Measurements from ENCODE around the gene APBB2. TPM values are rescaled to one million over a fixed set of nuclear protein-coding genes. Genes with fewer than 3 reads are reported as not detected.
A peak's percentile ranks its signal among the peaks of the same experiment; 100 is the strongest.

The APBB2 gene
- 100 to 1,000 TPM in 2 of 4 donors, 10 to 100 TPM in 2; 32.4 to 133 (median 92.1) TPM for total RNA-seq

- intact Hi-C loops (cut with DNase I; ENCODE audit: low total_unique reads): loop anchor here (5.0 kb wide), 2 partner anchors 237 to 287 kb away; no protein-coding TSS in a partner anchor
- no peaks in the 10 kb centered on the region for H3K27me3 ChIP-seq
- no peaks in the 10 kb centered on the region for H3K9me3 ChIP-seq
Observed at GRCh38 chr4:41214136-41214824, at the start of gene APBB2. TSS of gene APBB2 (minus strand) at chr4:41214542. CDS start at chr4:41033254, 181,288 bp downstream.

GRCh38 chr4:41262198-41262597 lies 47.9 kb upstream of the APBB2 start:
- H3K4me3 ChIP-seq: no peak overlapping the region
- H3K4me1 ChIP-seq: peaks cover 0 to 8% of the 10 kb centered on the region in 2 donors

More at GRCh38 chr4:41214136-41214824, at the start of gene APBB2:
- TF ChIP-seq CTCF (IDR thresholded peaks at IDR 0.05): peak; percentile 54 to 97 (median 84)
- TF ChIP-seq POLR2A (IDR thresholded peaks at IDR 0.05): peak; percentile 88 to 89
- Histone ChIP-seq H3K27ac (peak within 1 kb of the TSS; percentile 82 to 87), H3K4me3 (peak within 1 kb of the TSS; percentile 71 to 74), H3K4me1 (no peaks in the 10 kb centered on the region), H3K36me3 (no peaks in the 10 kb centered on the region)
- DNase-seq: peak; percentile 95

GRCh38 chr4:41260116-41260733 lies 45.9 kb upstream of the APBB2 start:
- H3K27ac ChIP-seq: no peak overlapping the region
- intact Hi-C loops (cut with DNase I; ENCODE audit: low total_unique reads): no loop called here
- TF ChIP-seq POLR2A (IDR thresholded peaks at IDR 0.05) (no peak), CTCF (IDR thresholded peaks at IDR 0.05) (no peak)
- no peaks in the 10 kb centered on the region for H3K9me3 ChIP-seq
- no peak overlapping the region for H3K4me3 ChIP-seq
- peaks cover 0 to 6% of the 10 kb centered on the region in 2 donors for H3K27me3 ChIP-seq
- no peak for DNase-seq
- peaks cover 0 to 9% of the 10 kb centered on the region in 2 donors for H3K4me1 ChIP-seq
- H3K36me3 ChIP-seq: no peaks in the 10 kb centered on the region

More at GRCh38 chr4:41262198-41262597, 47.9 kb upstream of the APBB2 start:
- H3K36me3 ChIP-seq: no peaks in the 10 kb centered on the region
- intact Hi-C loops (cut with DNase I; ENCODE audit: low total_unique reads): no loop called here
- no peak for DNase-seq
- H3K9me3 ChIP-seq: no peaks in the 10 kb centered on the region
- no peak overlapping the region for H3K27ac ChIP-seq
- H3K27me3 ChIP-seq: peaks cover 0 to 3% of the 10 kb centered on the region in 2 donors
- TF ChIP-seq CTCF (IDR thresholded peaks at IDR 0.05) (no peak), POLR2A (IDR thresholded peaks at IDR 0.05) (no peak)

GRCh38 chr4:41258783-41259182 lies 44.4 kb upstream of the APBB2 start:
- no peaks in the 10 kb centered on the region for H3K36me3 ChIP-seq
- TF ChIP-seq POLR2A (IDR thresholded peaks at IDR 0.05) (no peak), CTCF (IDR thresholded peaks at IDR 0.05) (no peak)
- H3K4me1 ChIP-seq: peaks cover 0 to 9% of the 10 kb centered on the region in 2 donors
- no peak overlapping the region for H3K27ac ChIP-seq
- H3K9me3 ChIP-seq: no peaks in the 10 kb centered on the region
- no peak overlapping the region for H3K4me3 ChIP-seq
- H3K27me3 ChIP-seq: peaks cover 0 to 6% of the 10 kb centered on the region in 2 donors
- intact Hi-C loops (cut with DNase I; ENCODE audit: low total_unique reads): no loop called here
- no peak for DNase-seq

- no peak for TF ChIP-seq POLR2A (IDR thresholded peaks at IDR 0.05)
- no peak for TF ChIP-seq CTCF (IDR thresholded peaks at IDR 0.05)
- intact Hi-C loops (cut with DNase I; ENCODE audit: low total_unique reads): no loop called here
- peak overlapping the region in 1 of 2 donors; percentile 43 for H3K4me3 ChIP-seq
- H3K27me3 ChIP-seq: peaks cover 0 to 6% of the 10 kb centered on the region in 2 donors
- no peak for DNase-seq
- H3K4me1 ChIP-seq: peaks cover 0 to 9% of the 10 kb centered on the region in 2 donors
- no peaks in the 10 kb centered on the region for H3K36me3 ChIP-seq
- H3K27ac ChIP-seq: no peak overlapping the region
- H3K9me3 ChIP-seq: no peaks in the 10 kb centered on the region
Observed at GRCh38 chr4:41257906-41258305, 43.6 kb upstream of the APBB2 start.
